ENCODE results near the gene CCDC142. TPM values are rescaled to one million over a fixed set of nuclear protein-coding genes. Genes with fewer than 3 reads are reported as not detected.

The CCDC142 gene
- total and polyA plus RNA-seq, 4 donors, result 5.1 to 28.3 (median 10.8) TPM

- Histone ChIP-seq H3K36me3 (ENCODE audit: control insufficient read depth in 4 of 4, insufficient read depth in 3 of 4, low read depth in 1 of 4, low read length in 3 of 4) (peaks cover 0 to 6% (median 4%) of the 10 kb centered on the region in 4 donors), H3K27ac (ENCODE audit: low read depth in 1 of 2, low read length in 2 of 2) (peak overlapping the region; percentile 87 to 93), H3K4me3 (ENCODE audit: low read depth in 1 of 3, low read length in 3 of 3) (peak overlapping the region; percentile 76 to 97 (median 89)), H3K27me3 (ENCODE audit: control insufficient read depth in 4 of 4, insufficient read depth in 4 of 4, low read length in 3 of 4) (no peaks in the 10 kb centered on the region), H3K9ac (ENCODE audit: low read depth in 1 of 2, low read length in 2 of 2) (peak overlapping the region; percentile 69 to 71), H3K9me3 (ENCODE audit: control insufficient read depth in 4 of 4, low read length in 3 of 4) (no peaks in the 10 kb centered on the region), H3K4me1 (ENCODE audit: control insufficient read depth in 4 of 4, insufficient read depth in 4 of 4, low read length in 3 of 4) (peaks cover 22 to 84% (median 71%) of the 10 kb centered on the region in 4 donors)
- WGBS, result 9% methylated on average over 32 of the region's 32 CpGs
- DNase-seq (ENCODE audit: low spot score), result peak; percentile 54
- TF ChIP-seq NR2F2 (IDR thresholded peaks at IDR 0.05), result peak; percentile 46
- TF ChIP-seq ZBTB33 (IDR thresholded peaks at IDR 0.05), result peak; percentile 54
- peak; percentile 98 for TF ChIP-seq RXRA (IDR thresholded peaks at IDR 0.05)
- TF ChIP-seq MAX (IDR thresholded peaks at IDR 0.05), result no peak
- TF ChIP-seq SP1 (IDR thresholded peaks at IDR 0.05), result peak; percentile 84
- TF ChIP-seq CTCF (IDR thresholded peaks at IDR 0.05; ENCODE audit: low read depth, low read length, missing input control), result no peak
- TF ChIP-seq RAD21 (IDR thresholded peaks at IDR 0.05), result no peak
- peak; percentile 70 for TF ChIP-seq REST (IDR thresholded peaks at IDR 0.05)
- no peak for TF ChIP-seq FOXA2 (IDR thresholded peaks at IDR 0.05)
- TF ChIP-seq GABPA (IDR thresholded peaks at IDR 0.05 in 1 of 2, conservative IDR thresholded peaks at IDR 0.05 in 1 of 2), result peak in 1 of 2 donors; percentile 78
- peak; percentile 92 for TF ChIP-seq HNF4G (IDR thresholded peaks at IDR 0.05)
- no peak for TF ChIP-seq FOXA1 (IDR thresholded peaks at IDR 0.05)
- peak; percentile 95 to 96 for TF ChIP-seq HNF4A (conservative IDR thresholded peaks at IDR 0.05)
- peak in 1 of 2 donors; percentile 41 for TF ChIP-seq JUND (IDR thresholded peaks at IDR 0.05)
- TF ChIP-seq TAF1 (conservative IDR thresholded peaks at IDR 0.05), result peak; percentile 78
- TF ChIP-seq EGR1 (IDR thresholded peaks at IDR 0.05; ENCODE audit: low read depth in 2 of 2), result peak in 1 of 2 donors; percentile 56
- peak; percentile 58 for TF ChIP-seq YY1 (IDR thresholded peaks at IDR 0.05)
- TF ChIP-seq ATF3 (IDR thresholded peaks at IDR 0.05), result peak; percentile 10
These were observed 19.4 kb upstream of the CCDC142 start for GRCh38 chr2:74502147-74502719.

Data from liver (tissue), 9 donors.